Activated T-helper 1 cell treated with Interleukin-2 at 50 U/mL for 16 hours (primary cell): ENCODE measurements around the gene POU2F1.
"Not testable (repeated sequence)": the region's sequence is repeated elsewhere in the genome, so short reads cannot be mapped to it uniquely, and the experiment has no call there.

Experiments used
- DNase-seq: peaks from one replicate; pipeline ENCODE4 v3.0.0-alpha.2; 2020; ENCODE audit warnings: low read depth

Gene POU2F1

GRCh38 chr1:167205306-167206050, 15.2 kb upstream of the POU2F1 start:
- DNase-seq: not testable (repeated sequence)

GRCh38 chr1:167206166-167206835, 14.4 kb upstream of the POU2F1 start:
- no peak for DNase-seq

GRCh38 chr1:167207940-167208623, 12.6 kb upstream of the POU2F1 start:
- DNase-seq: no peak

GRCh38 chr1:167208624-167208976, 12.1 kb upstream of the POU2F1 start:
- no peak for DNase-seq

- DNase-seq: no peak
These were observed 11.6 kb upstream of the POU2F1 start for GRCh38 chr1:167209044-167209443.

GRCh38 chr1:167210966-167211674, 9.6 kb upstream of the POU2F1 start:
- DNase-seq: no peak

- no peak for DNase-seq
These were observed 8.7 kb upstream of the POU2F1 start for GRCh38 chr1:167212025-167212424.

GRCh38 chr1:167216809-167217208, 3.9 kb upstream of the POU2F1 start:
- no peak for DNase-seq

GRCh38 chr1:167219194-167219593, 1.5 kb upstream of the POU2F1 start:
- DNase-seq: no peak

- DNase-seq: peak; percentile 83
These were observed 795 bp upstream of the POU2F1 start for GRCh38 chr1:167219646-167220536.

- peak; percentile 13 for DNase-seq
These were observed 546 bp downstream of the POU2F1 start for GRCh38 chr1:167221126-167221737.

GRCh38 chr1:167221738-167222610, 1.3 kb downstream of the POU2F1 start:
- peak; percentile 45 for DNase-seq

GRCh38 chr1:167223144-167224103, 2.7 kb downstream of the POU2F1 start:
- no peak for DNase-seq

- not testable (repeated sequence) for DNase-seq
These were observed 4.1 kb downstream of the POU2F1 start for GRCh38 chr1:167224734-167225235.

GRCh38 chr1:167225920-167226319, 5.2 kb downstream of the POU2F1 start:
- DNase-seq: no peak

GRCh38 chr1:167227934-167228378, 7.3 kb downstream of the POU2F1 start:
- DNase-seq: no peak

- no peak for DNase-seq
These were observed 9.2 kb downstream of the POU2F1 start for GRCh38 chr1:167229719-167230385.

- DNase-seq: no peak
These were observed 9.8 kb downstream of the POU2F1 start for GRCh38 chr1:167230437-167230836.
